RWPE2 (cell line): Measurements from ENCODE around the gene SESTD1.

Experiments
- ATAC-seq: fragments of 200-7000 bp; cut with Tn5 transposase; 3 replicates; pipeline ENCODE4 v1.9.1; 2021; ENCODE audit warnings: low read depth
- DNase-seq: peaks from one replicate; pipeline ENCODE4 v3.0.0-alpha.2; 2020; ENCODE audit warnings: low spot score
- H3K27ac ChIP-seq: fragments of 450-650 bp; 2 replicates; pipeline ENCODE4 v1.5.1; 2017; ENCODE audit warnings: mild to moderate bottlenecking; ENCODE audit not compliant: poor library complexity, severe bottlenecking
- H3K27me3 ChIP-seq: fragments of 250-450 bp; sonication (Bioruptor Pico); 2 replicates; pipeline ENCODE4 v1.5.1; 2021; ENCODE audit warnings: mild to moderate bottlenecking, moderate library complexity; ENCODE audit not compliant: insufficient read depth, poor library complexity, severe bottlenecking
- H3K36me3 ChIP-seq: fragments of 250-450 bp; sonication (Bioruptor Pico); 2 replicates; pipeline ENCODE4 v1.5.1; 2020; ENCODE audit warnings: low read depth, mild to moderate bottlenecking, moderate library complexity
- H3K4me1 ChIP-seq: fragments of 250-450 bp; sonication (Bioruptor Pico); 2 replicates; pipeline ENCODE4 v1.5.1; 2021; ENCODE audit warnings: mild to moderate bottlenecking, moderate library complexity; ENCODE audit not compliant: insufficient read depth, poor library complexity, severe bottlenecking
- H3K4me3 ChIP-seq: fragments of 250-450 bp; sonication (Bioruptor Pico); 2 replicates; pipeline ENCODE4 v1.5.1; 2021; ENCODE audit warnings: mild to moderate bottlenecking, moderate library complexity; ENCODE audit not compliant: severe bottlenecking
- H3K9me3 ChIP-seq: fragments of 250-450 bp; sonication (Bioruptor Pico); 2 replicates; pipeline ENCODE4 v1.5.1; 2021; ENCODE audit warnings: mild to moderate bottlenecking, moderate library complexity; ENCODE audit not compliant: severe bottlenecking
- TF ChIP-seq, protein P1 (sequence below): fragments of 450-650 bp; IDR thresholded peaks from one replicate; pipeline ENCODE4 v1.5.1; 2017; ENCODE audit warnings: mild to moderate bottlenecking, moderate library complexity; ENCODE audit not compliant: poor library complexity, severe bottlenecking

Gene SESTD1, protein sequence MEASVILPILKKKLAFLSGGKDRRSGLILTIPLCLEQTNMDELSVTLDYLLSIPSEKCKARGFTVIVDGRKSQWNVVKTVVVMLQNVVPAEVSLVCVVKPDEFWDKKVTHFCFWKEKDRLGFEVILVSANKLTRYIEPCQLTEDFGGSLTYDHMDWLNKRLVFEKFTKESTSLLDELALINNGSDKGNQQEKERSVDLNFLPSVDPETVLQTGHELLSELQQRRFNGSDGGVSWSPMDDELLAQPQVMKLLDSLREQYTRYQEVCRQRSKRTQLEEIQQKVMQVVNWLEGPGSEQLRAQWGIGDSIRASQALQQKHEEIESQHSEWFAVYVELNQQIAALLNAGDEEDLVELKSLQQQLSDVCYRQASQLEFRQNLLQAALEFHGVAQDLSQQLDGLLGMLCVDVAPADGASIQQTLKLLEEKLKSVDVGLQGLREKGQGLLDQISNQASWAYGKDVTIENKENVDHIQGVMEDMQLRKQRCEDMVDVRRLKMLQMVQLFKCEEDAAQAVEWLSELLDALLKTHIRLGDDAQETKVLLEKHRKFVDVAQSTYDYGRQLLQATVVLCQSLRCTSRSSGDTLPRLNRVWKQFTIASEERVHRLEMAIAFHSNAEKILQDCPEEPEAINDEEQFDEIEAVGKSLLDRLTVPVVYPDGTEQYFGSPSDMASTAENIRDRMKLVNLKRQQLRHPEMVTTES

DNA sequence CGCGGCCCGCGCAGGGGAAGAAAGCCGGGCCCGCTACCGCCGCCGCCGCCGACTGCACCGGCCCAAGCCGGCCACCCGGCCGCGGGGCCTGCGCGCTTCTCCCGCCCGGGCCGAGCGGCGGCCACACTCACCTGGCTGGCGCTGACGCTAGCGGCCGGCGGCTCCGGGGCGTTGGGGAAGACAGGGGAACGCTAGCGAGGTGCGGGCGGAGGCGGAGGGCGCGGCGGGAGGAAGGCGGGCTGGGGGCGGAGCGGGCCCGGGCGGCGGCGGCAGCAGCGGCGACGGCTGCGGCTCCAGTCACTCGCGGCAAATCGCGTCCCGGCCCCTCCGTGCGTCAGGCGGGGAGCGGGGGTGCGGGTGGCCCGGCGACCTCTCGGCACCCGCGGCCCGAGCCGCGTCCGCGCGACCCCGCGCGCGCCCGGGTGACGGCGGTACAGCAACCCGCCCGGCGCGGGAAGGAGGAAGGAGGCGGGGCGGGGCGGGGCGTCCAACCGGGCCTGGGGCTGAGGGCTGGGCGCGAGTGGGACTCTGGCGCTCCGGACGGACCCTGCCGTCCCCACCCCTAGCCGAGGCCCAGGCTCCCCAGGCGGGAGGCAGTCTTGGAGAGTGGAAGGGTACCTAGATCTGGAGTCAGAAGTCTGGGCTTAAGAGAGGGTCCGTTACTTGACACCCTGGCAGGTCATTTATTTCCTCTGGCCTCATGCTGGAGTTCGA is at the start of gene SESTD1:
SESTD1 (minus strand) TSS at position 465 of the 714 bp plus-strand sequence. CDS start 72,991 bp downstream, outside the sequence.
- Histone ChIP-seq H3K27me3 (no peaks in the 10 kb centered on the region), H3K27ac (peak within 1 kb of the TSS; percentile 60), H3K36me3 (no peaks in the 10 kb centered on the region; the same call in 1 of the 2 replicates), H3K9me3 (no peaks in the 10 kb centered on the region), H3K4me3 (peak within 1 kb of the TSS; percentile 99), H3K4me1 (peaks cover 31% of the 10 kb centered on the region)
- DNase-seq (no peak), ATAC-seq (peak; percentile 39)
- TF ChIP-seq, protein P1, sequence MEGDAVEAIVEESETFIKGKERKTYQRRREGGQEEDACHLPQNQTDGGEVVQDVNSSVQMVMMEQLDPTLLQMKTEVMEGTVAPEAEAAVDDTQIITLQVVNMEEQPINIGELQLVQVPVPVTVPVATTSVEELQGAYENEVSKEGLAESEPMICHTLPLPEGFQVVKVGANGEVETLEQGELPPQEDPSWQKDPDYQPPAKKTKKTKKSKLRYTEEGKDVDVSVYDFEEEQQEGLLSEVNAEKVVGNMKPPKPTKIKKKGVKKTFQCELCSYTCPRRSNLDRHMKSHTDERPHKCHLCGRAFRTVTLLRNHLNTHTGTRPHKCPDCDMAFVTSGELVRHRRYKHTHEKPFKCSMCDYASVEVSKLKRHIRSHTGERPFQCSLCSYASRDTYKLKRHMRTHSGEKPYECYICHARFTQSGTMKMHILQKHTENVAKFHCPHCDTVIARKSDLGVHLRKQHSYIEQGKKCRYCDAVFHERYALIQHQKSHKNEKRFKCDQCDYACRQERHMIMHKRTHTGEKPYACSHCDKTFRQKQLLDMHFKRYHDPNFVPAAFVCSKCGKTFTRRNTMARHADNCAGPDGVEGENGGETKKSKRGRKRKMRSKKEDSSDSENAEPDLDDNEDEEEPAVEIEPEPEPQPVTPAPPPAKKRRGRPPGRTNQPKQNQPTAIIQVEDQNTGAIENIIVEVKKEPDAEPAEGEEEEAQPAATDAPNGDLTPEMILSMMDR, result no peak

DNA sequence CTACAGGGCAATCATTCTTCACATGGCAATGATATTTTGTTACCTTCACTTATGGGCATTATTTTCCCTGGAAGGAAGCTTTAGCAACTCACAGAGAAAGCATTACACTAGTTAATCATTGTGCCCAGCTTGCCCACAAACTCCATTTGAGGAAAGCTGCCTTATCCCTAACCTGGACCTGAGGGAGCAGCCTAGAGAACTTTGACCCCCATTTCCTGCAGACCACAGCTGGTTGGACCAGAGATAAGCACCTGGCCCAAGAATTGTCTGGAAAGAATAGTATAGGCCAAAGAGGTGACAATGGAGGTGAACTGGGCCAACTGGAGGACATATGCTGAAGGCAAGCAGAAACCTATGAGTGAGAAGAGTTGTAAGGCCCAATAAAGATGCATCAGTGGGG is 48.4 kb upstream of the SESTD1 start:
- H3K4me3 ChIP-seq, result no peak overlapping the region
- TF ChIP-seq, protein P1, result no peak
- H3K9me3 ChIP-seq, result no peaks in the 10 kb centered on the region
- H3K27me3 ChIP-seq, result no peaks in the 10 kb centered on the region
- no peaks in the 10 kb centered on the region for H3K4me1 ChIP-seq
- no peak for DNase-seq
- no peak for ATAC-seq
- no peaks in the 10 kb centered on the region for H3K36me3 ChIP-seq
- no peak overlapping the region for H3K27ac ChIP-seq

DNA sequence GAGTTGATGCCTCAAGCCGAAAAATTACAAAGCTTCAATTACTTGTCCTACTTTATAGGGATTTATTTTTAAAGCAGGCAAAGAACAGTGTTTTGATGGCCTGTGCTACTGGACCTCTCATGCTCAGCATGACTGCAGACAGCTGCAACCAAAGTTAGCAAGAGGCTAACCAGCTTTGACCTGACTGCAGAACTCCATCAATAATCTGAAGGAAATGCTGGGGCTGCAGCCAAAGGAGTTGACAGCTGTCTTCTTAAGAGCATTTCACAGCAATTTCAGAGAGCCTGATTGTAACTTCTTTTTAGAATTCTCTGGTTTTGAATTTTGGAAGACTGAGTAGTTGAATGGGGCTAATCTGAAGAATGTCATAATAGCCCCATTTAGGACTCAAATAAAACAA is 46.5 kb upstream of the SESTD1 start:
- Histone ChIP-seq H3K27me3 (no peaks in the 10 kb centered on the region), H3K36me3 (no peaks in the 10 kb centered on the region), H3K27ac (no peak overlapping the region), H3K9me3 (no peaks in the 10 kb centered on the region), H3K4me3 (no peak overlapping the region), H3K4me1 (no peaks in the 10 kb centered on the region)
- ATAC-seq (no peak), DNase-seq (no peak)
- TF ChIP-seq, protein P1, result no peak

DNA sequence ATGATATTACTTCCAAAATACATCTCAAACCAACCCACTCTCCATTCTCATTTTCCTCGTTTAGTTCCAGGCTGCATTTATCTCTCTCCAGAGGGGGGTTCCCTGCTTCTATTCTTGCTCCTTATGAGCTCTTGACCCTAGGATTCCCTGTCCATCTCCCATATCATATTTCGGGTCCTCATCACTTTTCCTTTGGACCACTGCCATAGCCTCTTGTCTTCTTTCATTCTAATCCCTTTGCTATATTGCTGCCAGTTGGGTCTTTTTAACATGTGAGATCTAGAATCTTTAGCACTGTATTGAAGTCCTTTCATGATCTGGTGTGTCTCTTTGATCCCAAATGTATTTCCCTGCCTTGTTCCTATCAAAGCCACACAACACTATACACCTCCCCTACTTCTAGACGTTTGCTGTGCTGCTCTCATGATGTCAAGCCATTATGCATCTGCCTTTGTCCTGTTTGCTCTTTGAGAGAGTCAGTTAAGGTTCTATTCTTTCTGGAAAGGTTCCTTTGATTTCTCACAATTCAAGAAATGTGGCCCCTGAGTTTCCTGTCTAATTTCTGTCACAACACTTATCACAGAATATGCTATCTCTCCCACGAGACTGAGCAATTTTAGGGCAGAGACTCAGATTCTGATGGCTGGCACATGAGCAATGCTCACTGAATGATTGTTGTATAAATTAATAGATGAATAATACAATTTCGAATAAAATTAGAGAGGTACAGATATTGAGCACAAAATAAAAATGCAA is 43.2 kb upstream of the SESTD1 start:
- TF ChIP-seq, protein P1, result no peak
- no peak for ATAC-seq

More for the DNA sequence above, 43.2 kb upstream of the SESTD1 start:
- Histone ChIP-seq H3K9me3 (no peaks in the 10 kb centered on the region), H3K27me3 (no peaks in the 10 kb centered on the region), H3K36me3 (no peaks in the 10 kb centered on the region), H3K4me1 (no peaks in the 10 kb centered on the region), H3K4me3 (no peak overlapping the region), H3K27ac (no peak overlapping the region)
- no peak for DNase-seq
